GM23338 (cell line): Measurements from ENCODE around the gene STRN3. TPM values are rescaled to one million over a fixed set of nuclear protein-coding genes. Genes with fewer than 3 reads are reported as not detected.
"Not testable (repeated sequence)": the region's sequence is repeated elsewhere in the genome, so short reads cannot be mapped to it uniquely, and the experiment has no call there.

Experiments used
- ATAC-seq: fragments of 200-7000 bp; cut with Tn5 transposase; 3 replicates; pipeline ENCODE4 v1.9.1; 2020
- DNase-seq: peaks from one replicate; pipeline ENCODE4 v3.0.0-alpha.2; 2015; ENCODE audit warnings: low spot score
- H2AFZ ChIP-seq: fragments of 200-600 bp; sonication (generic); 2 replicates; pipeline ENCODE4 v1.8.0; 2016; ENCODE audit warnings: antibody characterized with exemption, mild to moderate bottlenecking, moderate library complexity
- H3F3A ChIP-seq: fragments of 200-600 bp; sonication (generic); replicated peaks from 2 replicates; pipeline ENCODE4 v1.8.0; 2017; ENCODE audit warnings: antibody characterized with exemption, mixed run types, low read depth
- H3K27ac ChIP-seq: fragments of 200-600 bp; sonication (generic); 2 replicates; pipeline ENCODE4 v1.6.1; 2016; ENCODE audit warnings: low read depth
- H3K27me3 ChIP-seq: fragments of 200-600 bp; sonication (generic); 2 replicates; pipeline ENCODE4 v1.8.0; 2016; ENCODE audit warnings: mild to moderate bottlenecking, mixed run types, moderate library complexity; ENCODE audit not compliant: insufficient read depth
- H3K36me3 ChIP-seq: fragments of 200-600 bp; sonication (generic); 2 replicates; pipeline ENCODE4 v1.8.0; 2016; ENCODE audit warnings: mild to moderate bottlenecking; ENCODE audit not compliant: insufficient read depth
- H3K4me1 ChIP-seq: fragments of 200-600 bp; sonication (generic); 2 replicates; pipeline ENCODE4 v1.8.0; 2016; ENCODE audit warnings: mild to moderate bottlenecking, moderate library complexity; ENCODE audit not compliant: insufficient read depth
- H3K4me2 ChIP-seq: fragments of 200-600 bp; sonication (generic); 2 replicates; pipeline ENCODE4 v1.7.1; 2017; ENCODE audit warnings: mixed run types
- H3K4me3 ChIP-seq: fragments of 200-600 bp; sonication (generic); 2 replicates; pipeline ENCODE4 v1.6.1; 2016; ENCODE audit warnings: mixed run types
- H3K79me2 ChIP-seq: fragments of 200-600 bp; sonication (generic); replicated peaks from 2 replicates; pipeline ENCODE4 v1.8.0; 2017; ENCODE audit warnings: mild to moderate bottlenecking; ENCODE audit not compliant: insufficient read depth
- H3K9me2 ChIP-seq: fragments of 200-600 bp; sonication (generic); 2 replicates; pipeline ENCODE4 v1.8.0; 2017; ENCODE audit not compliant: insufficient read depth
- H4K20me1 ChIP-seq: fragments of 200-600 bp; sonication (generic); replicated peaks from 2 replicates; pipeline ENCODE4 v1.8.0; 2017; ENCODE audit warnings: mild to moderate bottlenecking; ENCODE audit not compliant: insufficient read depth
- H3K27ac Mint-ChIP-seq: 2 replicates; pipeline ENCODE4 v1.8.0; 2020; ENCODE audit warnings: inconsistent platforms, mild to moderate bottlenecking, moderate library complexity, mixed read lengths
- H3K27me3 Mint-ChIP-seq: 3 replicates; pipeline ENCODE4 v1.8.0; 2022; ENCODE audit warnings: low read depth, mild to moderate bottlenecking, moderate library complexity, mixed read lengths, inconsistent platforms; ENCODE audit not compliant: insufficient read depth, poor library complexity
- H3K36me3 Mint-ChIP-seq: 3 replicates; pipeline ENCODE4 v1.8.0; 2021; ENCODE audit warnings: low read depth, mild to moderate bottlenecking, inconsistent platforms, moderate library complexity, mixed read lengths
- H3K4me1 Mint-ChIP-seq: 3 replicates; pipeline ENCODE4 v1.8.0; 2020; ENCODE audit warnings: mild to moderate bottlenecking, inconsistent platforms, mixed read lengths
- H3K4me3 Mint-ChIP-seq: 3 replicates; pipeline ENCODE4 v1.8.0; 2021; ENCODE audit warnings: moderate library complexity, mild to moderate bottlenecking, inconsistent platforms, mixed read lengths
- H3K9me3 Mint-ChIP-seq: 3 replicates; pipeline ENCODE4 v1.8.0; 2020; ENCODE audit warnings: moderate library complexity, mild to moderate bottlenecking, inconsistent platforms, mixed read lengths
- EZH2 ChIP-seq: fragments of 200-600 bp; sonication (generic); IDR thresholded peaks from one replicate; pipeline ENCODE4 v1.8.0; 2017; ENCODE audit warnings: antibody characterized with exemption, mild to moderate bottlenecking, low read depth; ENCODE audit not compliant: unreplicated experiment
- EZH2phosphoT487 ChIP-seq: fragments of 200-600 bp; sonication (generic); IDR thresholded peaks from one replicate; pipeline ENCODE4 v1.8.1; 2018; ENCODE audit warnings: antibody characterized with exemption; ENCODE audit not compliant: unreplicated experiment
- JUNB ChIP-seq: IDR thresholded peaks from one replicate; pipeline ENCODE4 v1.6.1; 2016; ENCODE audit warnings: antibody characterized with exemption; ENCODE audit not compliant: unreplicated experiment
- polyA plus RNA-seq: library from polyadenylated mRNA; unstranded; fragments of >200 nt; fragmentation: Nextera tagmentation; extraction: Ambion mirVana; gene quantifications from 2 replicates; pipeline ENCODE4 v1.2.1, GENCODE V29; 2016
- total RNA-seq: library from RNA; depleted of rRNA; stranded (reverse); fragments of >200 nt; shearing (Covaris generic); gene quantifications from 2 replicates; pipeline ENCODE4 v1.2.3, GENCODE V29; 2014
- TF ChIP-seq, protein P1 (sequence below), 2 experiments: fragments of 200-600 bp in 1 of 2; sonication (generic) in 1 of 2; conservative IDR thresholded peaks; 2 replicates each; pipeline versions ENCODE4 v1.5.1 to v1.6.1; 2016 to 2017; ENCODE audit warnings: antibody characterized with exemption in 2 of 2, low read depth in 2 of 2, mild to moderate bottlenecking in 2 of 2, moderate library complexity in 1 of 2
- TF ChIP-seq, protein P2 (sequence below): IDR thresholded peaks from 2 replicates; pipeline ENCODE4 v1.6.1; 2016; ENCODE audit warnings: antibody characterized with exemption
- TF ChIP-seq, protein P3 (sequence below): fragments of 250-450 bp; sonication (Bioruptor Pico); IDR thresholded peaks from 2 replicates; pipeline ENCODE4 v1.5.0; 2020; ENCODE audit warnings: mild to moderate bottlenecking, moderate library complexity

Gene STRN3
- total and polyA plus RNA-seq, 2 experiments from 2014 or later = 35.0 to 40.6 TPM

DNA sequence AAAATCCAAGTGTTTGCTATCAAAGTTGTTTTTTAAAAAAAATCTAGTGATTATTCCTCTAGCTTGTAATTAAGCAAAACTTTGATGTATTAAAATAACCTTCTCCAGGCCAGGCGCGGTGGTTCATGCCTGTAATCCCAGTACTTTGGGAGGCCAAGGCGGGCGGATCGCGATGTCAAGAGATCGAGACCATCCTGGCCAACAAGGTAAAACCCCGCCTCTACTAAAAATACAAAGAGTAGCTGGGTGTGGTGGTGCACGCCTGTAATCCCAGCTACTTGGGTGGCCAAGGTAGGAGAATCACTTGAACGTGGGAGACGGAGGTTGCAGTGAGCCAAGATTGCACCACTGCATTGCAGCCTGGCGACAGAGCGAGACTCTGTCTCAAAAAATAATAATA is 92.2 kb downstream of the STRN3 start:
- H3K36me3 Mint-ChIP-seq = peaks cover 23% of the 10 kb centered on the region
- H3K4me3 Mint-ChIP-seq, H2AFZ ChIP-seq, H3K27me3 Mint-ChIP-seq, H3K4me1 ChIP-seq, H3K27ac ChIP-seq, ATAC-seq, H3K4me2 ChIP-seq, H3K9me2 ChIP-seq, H3K79me2 ChIP-seq, H3K36me3 ChIP-seq, H3K27ac Mint-ChIP-seq, H3K27me3 ChIP-seq, DNase-seq, H3K9me3 Mint-ChIP-seq, H3K4me1 Mint-ChIP-seq, H3F3A ChIP-seq, H4K20me1 ChIP-seq, H3K4me3 ChIP-seq: not testable (repeated sequence)

DNA sequence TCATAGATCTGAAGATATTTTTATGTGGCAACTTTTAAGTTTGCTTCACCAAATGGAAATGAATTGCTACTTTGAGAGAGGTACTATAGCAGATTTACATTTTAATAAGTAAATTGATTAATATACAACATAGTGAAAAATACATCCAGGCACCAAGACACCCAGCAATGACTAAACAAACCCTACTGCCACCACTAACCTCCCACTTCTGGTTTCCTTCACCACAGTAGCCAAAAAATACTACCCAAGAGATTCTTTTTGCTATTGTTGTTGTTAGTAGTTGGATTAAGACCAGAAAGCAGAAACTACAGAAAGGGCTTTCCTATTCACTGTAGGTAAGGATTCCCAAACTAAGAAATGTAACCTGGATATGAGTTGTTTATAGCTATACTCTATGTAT is 97.7 kb downstream of the STRN3 start:
- 0 out of 2 replicates have a peak, but pooled peaks cover 4% of the 10 kb centered on the region for H3K79me2 ChIP-seq
- H3K27ac ChIP-seq = no peak overlapping the region
- no peaks in the 10 kb centered on the region for H3K9me3 Mint-ChIP-seq
- no peaks in the 10 kb centered on the region for H3K36me3 ChIP-seq
- peaks cover 5% of the 10 kb centered on the region for H3K27me3 Mint-ChIP-seq
- TF ChIP-seq, protein P1, sequence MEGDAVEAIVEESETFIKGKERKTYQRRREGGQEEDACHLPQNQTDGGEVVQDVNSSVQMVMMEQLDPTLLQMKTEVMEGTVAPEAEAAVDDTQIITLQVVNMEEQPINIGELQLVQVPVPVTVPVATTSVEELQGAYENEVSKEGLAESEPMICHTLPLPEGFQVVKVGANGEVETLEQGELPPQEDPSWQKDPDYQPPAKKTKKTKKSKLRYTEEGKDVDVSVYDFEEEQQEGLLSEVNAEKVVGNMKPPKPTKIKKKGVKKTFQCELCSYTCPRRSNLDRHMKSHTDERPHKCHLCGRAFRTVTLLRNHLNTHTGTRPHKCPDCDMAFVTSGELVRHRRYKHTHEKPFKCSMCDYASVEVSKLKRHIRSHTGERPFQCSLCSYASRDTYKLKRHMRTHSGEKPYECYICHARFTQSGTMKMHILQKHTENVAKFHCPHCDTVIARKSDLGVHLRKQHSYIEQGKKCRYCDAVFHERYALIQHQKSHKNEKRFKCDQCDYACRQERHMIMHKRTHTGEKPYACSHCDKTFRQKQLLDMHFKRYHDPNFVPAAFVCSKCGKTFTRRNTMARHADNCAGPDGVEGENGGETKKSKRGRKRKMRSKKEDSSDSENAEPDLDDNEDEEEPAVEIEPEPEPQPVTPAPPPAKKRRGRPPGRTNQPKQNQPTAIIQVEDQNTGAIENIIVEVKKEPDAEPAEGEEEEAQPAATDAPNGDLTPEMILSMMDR (conservative IDR thresholded peaks at IDR 0.05; ENCODE audit: low read depth in 2 of 2) = no peak
- H2AFZ ChIP-seq = no peak overlapping the region
- no peaks in the 10 kb centered on the region for H4K20me1 ChIP-seq
- ATAC-seq (no peak), DNase-seq (no peak)
- peak overlapping the region; percentile 74; the same call in 1 of the 2 replicates for H3K27ac Mint-ChIP-seq
- H3K36me3 Mint-ChIP-seq = peaks cover 5% of the 10 kb centered on the region; the same call in 2 of the 3 replicates
- peaks cover 6% of the 10 kb centered on the region; the same call in 2 of the 3 replicates for H3K4me1 Mint-ChIP-seq
- no peak overlapping the region for H3K4me3 ChIP-seq
- no peaks in the 10 kb centered on the region for H3K9me2 ChIP-seq
- H3K27me3 ChIP-seq = no peaks in the 10 kb centered on the region
- peaks cover 9% of the 10 kb centered on the region for H3K4me1 ChIP-seq
- no peak overlapping the region for H3K4me3 Mint-ChIP-seq
- H3F3A ChIP-seq = no peaks in the 10 kb centered on the region
- H3K4me2 ChIP-seq = no peak overlapping the region

DNA sequence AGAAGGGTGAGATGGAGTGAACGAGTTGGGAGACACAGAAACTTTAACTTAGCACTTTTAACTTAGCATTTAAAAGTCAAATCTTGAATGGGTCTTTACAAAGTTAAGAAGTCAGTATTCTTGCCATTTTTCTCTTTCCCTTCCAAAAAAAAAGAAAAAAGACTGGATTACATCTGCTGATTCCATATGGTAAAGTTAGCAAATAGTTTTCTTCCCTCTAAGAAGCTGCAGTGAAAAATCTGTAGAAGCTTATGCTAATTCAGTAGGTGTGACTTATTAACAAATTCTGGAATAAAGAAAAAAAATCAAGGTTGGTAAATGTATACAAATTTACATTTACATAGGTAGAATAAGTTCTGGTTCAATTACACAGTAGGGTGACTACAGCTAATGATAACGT is 100.9 kb downstream of the STRN3 start:
- no peak overlapping the region for H3K4me3 Mint-ChIP-seq
- H3K27ac Mint-ChIP-seq = peak overlapping the region; percentile 40; the same call in 1 of the 2 replicates
- H3K9me3 Mint-ChIP-seq = no peaks in the 10 kb centered on the region
- H3F3A ChIP-seq = no peaks in the 10 kb centered on the region
- peak overlapping the region; percentile 28; the same call in 1 of the 2 replicates for H3K4me2 ChIP-seq
- no peaks in the 10 kb centered on the region for H3K9me2 ChIP-seq
- peaks cover 5% of the 10 kb centered on the region; the same call in 2 of the 3 replicates for H3K36me3 Mint-ChIP-seq
- H3K4me1 ChIP-seq = peaks cover 14% of the 10 kb centered on the region
- H3K79me2 ChIP-seq = peaks cover 4% of the 10 kb centered on the region; the same call in 1 of the 2 replicates
- TF ChIP-seq, protein P2, sequence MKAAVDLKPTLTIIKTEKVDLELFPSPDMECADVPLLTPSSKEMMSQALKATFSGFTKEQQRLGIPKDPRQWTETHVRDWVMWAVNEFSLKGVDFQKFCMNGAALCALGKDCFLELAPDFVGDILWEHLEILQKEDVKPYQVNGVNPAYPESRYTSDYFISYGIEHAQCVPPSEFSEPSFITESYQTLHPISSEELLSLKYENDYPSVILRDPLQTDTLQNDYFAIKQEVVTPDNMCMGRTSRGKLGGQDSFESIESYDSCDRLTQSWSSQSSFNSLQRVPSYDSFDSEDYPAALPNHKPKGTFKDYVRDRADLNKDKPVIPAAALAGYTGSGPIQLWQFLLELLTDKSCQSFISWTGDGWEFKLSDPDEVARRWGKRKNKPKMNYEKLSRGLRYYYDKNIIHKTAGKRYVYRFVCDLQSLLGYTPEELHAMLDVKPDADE = no peak
- TF ChIP-seq EZH2 (no peak), EZH2phosphoT487 (no peak), JUNB (no peak)
- TF ChIP-seq, protein P3, sequence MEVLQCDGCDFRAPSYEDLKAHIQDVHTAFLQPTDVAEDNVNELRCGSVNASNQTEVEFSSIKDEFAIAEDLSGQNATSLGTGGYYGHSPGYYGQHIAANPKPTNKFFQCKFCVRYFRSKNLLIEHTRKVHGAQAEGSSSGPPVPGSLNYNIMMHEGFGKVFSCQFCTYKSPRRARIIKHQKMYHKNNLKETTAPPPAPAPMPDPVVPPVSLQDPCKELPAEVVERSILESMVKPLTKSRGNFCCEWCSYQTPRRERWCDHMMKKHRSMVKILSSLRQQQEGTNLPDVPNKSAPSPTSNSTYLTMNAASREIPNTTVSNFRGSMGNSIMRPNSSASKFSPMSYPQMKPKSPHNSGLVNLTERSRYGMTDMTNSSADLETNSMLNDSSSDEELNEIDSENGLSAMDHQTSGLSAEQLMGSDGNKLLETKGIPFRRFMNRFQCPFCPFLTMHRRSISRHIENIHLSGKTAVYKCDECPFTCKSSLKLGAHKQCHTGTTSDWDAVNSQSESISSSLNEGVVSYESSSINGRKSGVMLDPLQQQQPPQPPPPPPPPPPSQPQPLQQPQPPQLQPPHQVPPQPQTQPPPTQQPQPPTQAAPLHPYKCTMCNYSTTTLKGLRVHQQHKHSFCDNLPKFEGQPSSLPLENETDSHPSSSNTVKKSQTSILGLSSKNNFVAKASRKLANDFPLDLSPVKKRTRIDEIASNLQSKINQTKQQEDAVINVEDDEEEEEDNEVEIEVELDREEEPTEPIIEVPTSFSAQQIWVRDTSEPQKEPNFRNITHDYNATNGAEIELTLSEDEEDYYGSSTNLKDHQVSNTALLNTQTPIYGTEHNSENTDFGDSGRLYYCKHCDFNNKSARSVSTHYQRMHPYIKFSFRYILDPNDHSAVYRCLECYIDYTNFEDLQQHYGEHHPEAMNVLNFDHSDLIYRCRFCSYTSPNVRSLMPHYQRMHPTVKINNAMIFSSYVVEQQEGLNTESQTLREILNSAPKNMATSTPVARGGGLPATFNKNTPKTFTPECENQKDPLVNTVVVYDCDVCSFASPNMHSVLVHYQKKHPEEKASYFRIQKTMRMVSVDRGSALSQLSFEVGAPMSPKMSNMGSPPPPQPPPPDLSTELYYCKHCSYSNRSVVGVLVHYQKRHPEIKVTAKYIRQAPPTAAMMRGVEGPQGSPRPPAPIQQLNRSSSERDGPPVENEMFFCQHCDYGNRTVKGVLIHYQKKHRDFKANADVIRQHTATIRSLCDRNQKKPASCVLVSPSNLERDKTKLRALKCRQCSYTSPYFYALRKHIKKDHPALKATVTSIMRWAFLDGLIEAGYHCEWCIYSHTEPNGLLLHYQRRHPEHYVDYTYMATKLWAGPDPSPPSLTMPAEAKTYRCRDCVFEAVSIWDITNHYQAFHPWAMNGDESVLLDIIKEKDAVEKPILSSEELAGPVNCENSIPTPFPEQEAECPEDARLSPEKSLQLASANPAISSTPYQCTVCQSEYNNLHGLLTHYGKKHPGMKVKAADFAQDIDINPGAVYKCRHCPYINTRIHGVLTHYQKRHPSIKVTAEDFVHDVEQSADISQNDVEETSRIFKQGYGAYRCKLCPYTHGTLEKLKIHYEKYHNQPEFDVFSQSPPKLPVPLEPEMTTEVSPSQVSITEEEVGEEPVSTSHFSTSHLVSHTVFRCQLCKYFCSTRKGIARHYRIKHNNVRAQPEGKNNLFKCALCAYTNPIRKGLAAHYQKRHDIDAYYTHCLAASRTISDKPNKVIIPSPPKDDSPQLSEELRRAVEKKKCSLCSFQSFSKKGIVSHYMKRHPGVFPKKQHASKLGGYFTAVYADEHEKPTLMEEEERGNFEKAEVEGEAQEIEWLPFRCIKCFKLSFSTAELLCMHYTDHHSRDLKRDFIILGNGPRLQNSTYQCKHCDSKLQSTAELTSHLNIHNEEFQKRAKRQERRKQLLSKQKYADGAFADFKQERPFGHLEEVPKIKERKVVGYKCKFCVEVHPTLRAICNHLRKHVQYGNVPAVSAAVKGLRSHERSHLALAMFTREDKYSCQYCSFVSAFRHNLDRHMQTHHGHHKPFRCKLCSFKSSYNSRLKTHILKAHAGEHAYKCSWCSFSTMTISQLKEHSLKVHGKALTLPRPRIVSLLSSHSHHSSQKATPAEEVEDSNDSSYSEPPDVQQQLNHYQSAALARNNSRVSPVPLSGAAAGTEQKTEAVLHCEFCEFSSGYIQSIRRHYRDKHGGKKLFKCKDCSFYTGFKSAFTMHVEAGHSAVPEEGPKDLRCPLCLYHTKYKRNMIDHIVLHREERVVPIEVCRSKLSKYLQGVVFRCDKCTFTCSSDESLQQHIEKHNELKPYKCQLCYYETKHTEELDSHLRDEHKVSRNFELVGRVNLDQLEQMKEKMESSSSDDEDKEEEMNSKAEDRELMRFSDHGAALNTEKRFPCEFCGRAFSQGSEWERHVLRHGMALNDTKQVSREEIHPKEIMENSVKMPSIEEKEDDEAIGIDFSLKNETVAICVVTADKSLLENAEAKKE (CRISPR knock-in tag) = no peak
- H3K36me3 ChIP-seq = no peaks in the 10 kb centered on the region
- no peak for ATAC-seq
- H3K4me3 ChIP-seq = no peak overlapping the region
- DNase-seq = no peak
- no peak overlapping the region for H2AFZ ChIP-seq
- no peaks in the 10 kb centered on the region for H3K27me3 ChIP-seq
- no peaks in the 10 kb centered on the region for H4K20me1 ChIP-seq
- peaks cover 6% of the 10 kb centered on the region for H3K27me3 Mint-ChIP-seq
- H3K27ac ChIP-seq = no peak overlapping the region
- H3K4me1 Mint-ChIP-seq = peaks cover 15% of the 10 kb centered on the region
